GM21576 (cell line): Measurements from ENCODE around the gene CPED1.

Source experiments
- ATAC-seq: cut with Tn5 transposase; IDR thresholded peaks from one replicate; pipeline ENCODE4 v1.9.1; 2021; ENCODE audit warnings: mild to moderate bottlenecking, moderate library complexity; ENCODE audit not compliant: unreplicated experiment

Gene CPED1

GRCh38 chr7:120988591-120989256 is at the start of gene CPED1:
CPED1 (plus strand) TSS chr7:120988711; CDS start chr7:120989622, 911 bp downstream.
- ATAC-seq, result peak; percentile 38

- no peak for ATAC-seq
These were observed 49.2 kb upstream of the CPED1 start for GRCh38 chr7:120939345-120939744.

DNA sequence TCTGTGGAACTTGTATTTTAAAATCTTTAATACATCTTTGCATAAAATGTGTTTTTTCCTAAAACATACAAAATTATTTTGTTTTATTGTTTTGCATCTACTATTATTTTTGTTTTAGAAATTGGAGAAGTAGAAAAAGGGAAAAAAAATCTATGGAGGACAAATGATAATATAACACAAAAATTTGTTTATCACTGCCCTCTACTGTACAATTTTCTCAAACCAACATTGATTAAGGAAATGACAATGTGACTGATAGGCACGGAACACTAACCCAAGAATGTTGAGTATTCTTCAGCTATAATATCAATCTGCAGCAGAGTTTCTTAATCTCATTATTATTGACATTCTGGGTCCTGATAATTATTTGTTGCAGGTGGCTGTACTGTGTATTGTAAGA is 47.4 kb upstream of the CPED1 start:
- no peak for ATAC-seq

- no peak for ATAC-seq
These were observed 46.7 kb upstream of the CPED1 start for GRCh38 chr7:120941856-120942255.

GRCh38 chr7:120942861-120943260 is 45.6 kb upstream of the CPED1 start:
- ATAC-seq, result no peak

DNA sequence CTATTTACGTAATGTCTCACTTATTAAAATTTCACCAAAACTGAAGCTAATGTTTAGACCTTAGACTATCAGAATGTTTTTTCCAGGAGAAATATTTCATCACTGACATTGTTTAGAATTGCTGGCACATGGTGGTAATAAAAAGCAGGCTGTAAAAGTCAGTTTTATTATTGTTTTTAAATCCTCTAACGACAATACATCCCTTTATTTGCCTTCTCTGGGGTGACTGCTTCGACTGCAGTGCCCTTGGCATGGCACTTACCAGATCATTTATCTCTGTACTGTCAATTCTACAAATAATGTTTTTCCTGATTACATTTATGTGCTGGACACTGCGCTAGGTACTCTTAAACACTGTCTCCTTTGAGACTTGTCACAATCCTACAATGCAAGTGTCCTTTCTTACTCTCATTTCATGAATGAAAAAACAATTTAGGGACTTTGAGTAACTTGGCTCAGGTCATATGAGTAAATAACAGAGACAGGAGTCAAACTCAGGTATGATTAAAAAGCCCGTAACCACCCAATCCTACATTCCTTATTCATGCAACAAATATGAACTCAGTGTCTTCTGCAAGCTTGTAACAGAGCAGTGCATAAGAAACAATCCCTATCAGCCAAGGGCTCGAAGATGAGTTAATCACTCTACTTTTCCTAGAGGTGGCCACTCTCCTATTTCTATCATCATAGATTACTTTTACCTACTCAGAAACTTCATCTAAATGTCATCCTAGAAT is 43.5 kb upstream of the CPED1 start:
- no peak for ATAC-seq

DNA sequence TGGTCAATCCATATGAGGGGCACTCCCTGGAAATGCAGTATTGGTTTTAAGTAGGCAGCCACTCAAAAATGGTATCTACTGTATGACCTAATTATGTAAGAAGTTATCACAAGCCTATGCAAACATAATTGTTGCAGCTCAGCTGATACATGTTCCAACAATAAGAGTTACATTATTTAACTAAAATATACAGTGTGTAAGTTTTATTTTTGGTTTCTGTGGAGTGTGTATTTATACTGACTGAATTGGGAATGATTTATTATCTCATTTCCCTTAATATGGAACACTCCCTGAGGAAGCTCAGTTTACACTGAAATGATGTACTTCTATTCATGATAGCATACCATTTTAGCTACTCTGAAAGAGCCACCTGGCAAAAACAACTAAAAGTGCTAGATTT is 40.5 kb upstream of the CPED1 start:
- ATAC-seq, result no peak

DNA sequence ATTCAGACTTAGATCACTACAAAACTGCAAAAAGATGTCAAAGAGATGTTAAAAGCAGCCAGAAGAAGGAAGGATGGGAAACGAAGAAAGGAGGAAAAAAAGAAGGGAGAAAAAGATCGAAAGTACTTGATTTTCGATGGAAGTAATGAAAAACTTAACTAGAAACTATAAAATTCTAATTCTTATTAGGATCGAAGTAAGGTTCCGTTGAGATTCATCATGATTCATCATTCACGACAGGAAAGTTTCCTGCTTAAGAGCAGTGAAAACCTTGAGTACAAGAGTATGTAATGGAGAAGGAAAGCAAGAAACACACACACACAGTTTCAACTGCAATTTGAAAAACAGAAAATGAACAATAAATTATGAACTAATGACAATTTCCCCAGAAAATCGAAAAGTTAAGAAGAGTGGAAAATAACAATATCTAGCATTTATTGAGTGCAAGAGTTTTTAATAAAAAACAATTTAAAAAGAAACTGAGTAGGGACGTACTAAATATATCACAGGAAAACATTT is 39.1 kb upstream of the CPED1 start:
- ATAC-seq, result no peak

DNA sequence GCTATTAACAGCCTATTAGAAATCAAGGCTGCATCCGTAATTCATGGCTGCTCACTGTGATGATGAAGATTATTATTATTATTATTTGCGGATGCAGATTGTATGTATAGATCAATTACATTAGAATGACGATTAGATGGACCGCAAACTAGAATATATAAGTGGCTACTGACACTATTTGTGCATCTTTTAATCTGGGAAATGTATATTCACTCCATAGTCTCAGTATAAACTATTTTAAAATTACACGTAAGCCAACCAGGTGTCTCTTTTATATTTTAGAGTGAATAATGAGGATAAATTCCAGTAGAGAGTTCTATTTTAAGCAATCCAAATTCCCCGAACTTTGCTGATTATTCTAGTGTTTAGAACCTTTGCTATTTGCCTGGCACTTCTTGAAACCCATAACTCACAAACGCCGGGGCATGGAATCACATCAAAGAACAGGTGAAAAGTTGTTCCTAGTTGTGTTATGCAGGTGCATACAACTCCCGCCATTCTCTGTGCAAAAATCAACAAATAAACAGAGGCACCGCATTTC is 38.4 kb upstream of the CPED1 start:
- no peak for ATAC-seq

- ATAC-seq, result peak; percentile 97
These were observed 37.8 kb upstream of the CPED1 start, which contains the start of gene ING3 for GRCh38 chr7:120950539-120951308. ING3 (plus strand) TSS chr7:120950777; CDS start chr7:120950897, 120 bp downstream.

DNA sequence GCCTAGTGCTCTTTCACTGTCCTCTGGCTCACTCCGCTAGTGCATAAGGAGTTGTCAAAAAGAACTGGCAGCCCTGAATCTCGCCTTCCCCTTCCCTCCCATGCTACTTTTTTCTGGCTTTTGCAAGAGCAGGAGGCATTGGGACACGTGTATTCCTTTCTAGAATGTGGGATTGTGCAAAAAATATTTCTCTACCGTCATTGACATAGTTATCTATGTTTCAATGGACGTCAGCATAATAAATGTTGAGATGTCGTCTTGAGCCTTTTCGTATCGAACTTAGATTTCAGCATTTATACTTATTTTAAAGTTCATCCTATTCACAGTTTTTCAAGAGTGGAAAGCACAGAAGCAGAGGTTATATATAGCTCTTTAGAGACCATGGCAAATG is 37.2 kb upstream of the CPED1 start:
- ATAC-seq, result no peak

DNA sequence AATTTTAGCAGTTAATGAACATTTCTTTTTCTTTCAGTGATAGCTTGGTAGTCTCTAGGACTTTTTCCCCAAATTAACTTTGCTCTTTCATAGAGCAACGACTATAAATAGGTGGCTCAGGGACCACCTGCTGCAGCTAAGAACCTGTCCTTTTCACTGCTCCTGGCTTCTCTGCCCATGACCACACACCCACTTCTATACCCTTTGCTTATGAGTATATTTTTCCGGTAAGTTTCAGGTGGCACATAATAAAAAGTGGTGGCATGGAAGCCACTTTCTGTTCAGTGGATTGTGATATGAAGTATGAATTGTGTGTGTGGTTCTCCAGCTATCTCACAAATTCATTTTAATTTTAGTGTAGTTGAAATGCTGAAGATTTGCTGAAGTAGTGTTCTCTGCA is 36.7 kb upstream of the CPED1 start:
- ATAC-seq, result no peak

- ATAC-seq, result no peak
These were observed 32.8 kb upstream of the CPED1 start for GRCh38 chr7:120955577-120956149.

DNA sequence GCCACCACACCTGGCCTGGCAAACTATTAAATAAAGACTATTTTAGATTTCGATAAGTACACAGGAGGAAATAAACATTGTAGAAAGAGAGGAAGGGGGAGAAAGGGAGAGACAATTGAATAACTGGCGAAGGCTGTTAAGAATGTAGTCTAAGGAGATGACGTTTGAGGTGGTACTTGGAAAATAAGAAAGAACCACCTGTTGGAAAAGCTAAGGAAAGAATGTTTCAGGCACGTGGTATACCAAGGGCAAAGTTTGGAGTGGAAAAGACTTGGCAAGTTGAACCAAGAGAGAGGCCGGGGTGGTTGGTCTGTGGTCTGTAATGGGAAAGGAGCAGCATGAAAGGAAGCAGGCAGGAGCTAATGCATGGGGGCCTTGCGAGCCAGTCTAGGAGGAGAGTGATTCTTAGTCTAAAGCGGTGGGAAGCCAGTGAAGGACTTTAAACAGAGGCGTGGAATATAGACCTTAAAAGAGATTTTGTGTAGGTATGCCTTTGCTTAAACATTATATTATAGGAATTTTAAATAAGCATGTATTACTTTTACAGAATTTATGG is 28.5 kb upstream of the CPED1 start:
- no peak for ATAC-seq

DNA sequence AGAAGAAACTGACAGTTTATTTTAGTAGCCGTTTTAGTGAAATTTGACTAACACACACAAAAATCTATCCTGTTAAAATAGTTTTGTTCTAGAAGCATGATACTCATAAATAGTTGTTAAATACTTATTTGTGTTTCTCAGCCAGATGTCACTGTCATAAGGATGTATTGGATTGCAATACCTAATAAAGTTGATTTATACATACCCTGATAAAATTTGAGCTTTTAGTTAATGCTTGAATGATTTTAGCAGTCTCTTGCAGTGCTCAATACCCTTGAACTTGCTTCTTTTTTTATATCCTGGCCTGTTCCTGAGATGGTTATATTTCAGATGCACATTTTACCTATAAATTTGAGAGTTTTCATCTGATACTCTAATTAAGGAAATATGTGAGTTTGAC is 27.8 kb upstream of the CPED1 start:
- no peak for ATAC-seq

- no peak for ATAC-seq
These were observed 26.8 kb upstream of the CPED1 start for GRCh38 chr7:120961638-120962173.

- no peak for ATAC-seq
These were observed 24.4 kb upstream of the CPED1 start for GRCh38 chr7:120964088-120964487.

DNA sequence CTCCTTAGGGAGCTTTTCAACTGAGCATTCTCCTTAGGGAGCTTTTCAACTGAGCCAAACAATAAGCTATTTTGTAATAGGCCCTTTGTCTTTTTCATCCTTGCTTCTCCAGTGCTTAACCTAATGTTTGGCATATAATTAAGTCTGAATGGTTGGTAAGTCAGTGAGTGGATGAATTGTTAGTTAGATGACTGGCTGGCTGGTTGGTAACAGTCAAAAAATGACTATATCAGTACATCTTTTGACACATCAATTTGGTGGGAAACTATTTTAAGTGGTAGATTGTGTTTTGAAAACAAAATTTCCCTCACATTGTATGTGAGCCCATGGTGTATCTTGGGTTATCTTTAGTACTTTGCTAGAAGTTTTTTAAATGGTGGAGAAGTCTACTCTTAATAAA is 21.6 kb upstream of the CPED1 start:
- ATAC-seq, result no peak

DNA sequence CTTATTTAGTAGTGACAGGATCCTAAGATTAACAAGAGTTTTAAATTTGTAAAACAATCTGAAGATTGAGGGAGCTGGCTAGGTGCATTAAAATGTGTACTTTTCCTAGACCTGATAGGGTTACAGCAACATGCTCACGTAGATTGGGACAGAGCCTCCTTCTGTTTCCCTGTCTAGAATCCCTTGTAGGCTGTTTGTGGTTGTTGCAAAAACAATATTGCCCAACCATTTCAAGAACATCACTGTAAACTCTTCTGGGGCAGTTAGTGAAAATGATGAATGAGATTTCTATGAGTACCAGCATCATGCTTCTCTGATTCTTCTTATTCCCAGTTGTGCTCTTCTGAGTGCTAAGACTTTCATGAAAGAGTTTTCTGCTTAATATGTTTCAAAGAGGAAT is 14.7 kb upstream of the CPED1 start:
- no peak for ATAC-seq

DNA sequence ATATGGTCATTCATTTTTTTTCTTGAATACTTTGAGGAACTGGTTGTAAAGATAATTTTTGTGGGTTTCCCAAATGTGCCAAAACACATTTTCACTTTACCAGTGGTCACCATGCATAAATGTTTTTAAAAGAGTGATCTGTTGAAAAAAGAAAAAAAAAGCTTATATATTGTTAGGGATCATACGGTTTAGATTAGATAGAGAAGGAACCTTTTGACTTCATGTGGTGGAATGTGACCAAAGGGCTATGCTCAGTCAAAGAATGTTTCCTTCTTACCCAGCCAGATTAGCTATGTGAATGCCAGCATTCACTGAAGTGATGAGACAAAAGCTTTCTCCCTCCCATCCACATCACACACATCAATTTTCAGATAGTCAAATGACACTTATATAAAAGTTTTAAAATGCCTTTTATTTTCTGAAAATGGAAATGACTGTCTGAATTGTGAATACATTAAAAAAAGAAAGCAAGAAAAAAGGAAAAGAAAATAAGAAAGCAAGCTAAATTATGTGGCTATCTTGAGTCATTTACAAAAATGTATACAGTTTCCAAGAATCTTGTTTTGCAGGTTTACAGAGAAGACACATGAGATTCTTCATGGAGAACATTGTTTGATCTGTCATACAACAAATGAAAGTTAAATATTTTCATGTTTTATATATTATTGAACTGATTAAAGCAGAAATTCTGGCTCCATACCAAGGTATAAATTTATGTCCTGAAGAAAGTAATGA is 8.6 kb upstream of the CPED1 start:
- ATAC-seq, result no peak
